H9 (cell line): ENCODE measurements around the gene NEDD4. TPM values are rescaled to one million over a fixed set of nuclear protein-coding genes. Genes with fewer than 3 reads are reported as not detected.

Experiments
- DNase-seq: peaks from one replicate; pipeline ENCODE4 v3.0.0-alpha.2; 2017
- H2AFZ ChIP-seq: one replicate; pipeline ENCODE4 v1.6.1; 2013; ENCODE audit warnings: mild to moderate bottlenecking, low read length, control low read depth, moderate library complexity
- H2AK5ac ChIP-seq: 2 replicates; pipeline ENCODE4 v1.6.1; 2013; ENCODE audit warnings: low read length, control low read depth, mixed read lengths; ENCODE audit not compliant: insufficient read length
- H2BK120ac ChIP-seq: one replicate; pipeline ENCODE4 v1.6.1; 2013; ENCODE audit warnings: low read depth, mild to moderate bottlenecking, low read length, control low read depth, inconsistent platforms; ENCODE audit not compliant: poor library complexity, severe bottlenecking
- H2BK12ac ChIP-seq: 2 replicates; pipeline ENCODE4 v1.6.1; 2013; ENCODE audit warnings: low read length, control low read depth, mixed read lengths, low read depth; ENCODE audit not compliant: insufficient read length
- H2BK15ac ChIP-seq: 2 replicates; pipeline ENCODE4 v1.6.1; 2013; ENCODE audit warnings: low read depth, low read length, control low read depth
- H2BK20ac ChIP-seq: one replicate; pipeline ENCODE4 v1.6.1; 2013; ENCODE audit warnings: low read depth, mild to moderate bottlenecking, low read length, control low read depth, inconsistent platforms; ENCODE audit not compliant: poor library complexity, severe bottlenecking
- H2BK5ac ChIP-seq: 2 replicates; pipeline ENCODE4 v1.6.1; 2013; ENCODE audit warnings: low read length, control low read depth, mixed read lengths; ENCODE audit not compliant: insufficient read length
- H3K14ac ChIP-seq: 2 replicates; pipeline ENCODE4 v1.6.1; 2013; ENCODE audit warnings: low read length, control low read depth; ENCODE audit not compliant: insufficient read depth
- H3K18ac ChIP-seq: 2 replicates; pipeline ENCODE4 v1.6.1; 2013; ENCODE audit warnings: low read depth, mild to moderate bottlenecking, mixed read lengths, low read length, control low read depth; ENCODE audit not compliant: insufficient read length
- H3K23ac ChIP-seq: 2 replicates; pipeline ENCODE4 v1.6.1; 2013; ENCODE audit warnings: low read length, control low read depth, mixed read lengths, low read depth; ENCODE audit not compliant: insufficient read length
- H3K23me2 ChIP-seq: 2 replicates; pipeline ENCODE4 v1.6.1; 2013; ENCODE audit warnings: low read depth, mild to moderate bottlenecking, mixed read lengths, low read length, control low read depth; ENCODE audit not compliant: insufficient read length, poor library complexity, severe bottlenecking
- H3K27ac ChIP-seq: 2 replicates; pipeline ENCODE4 v1.5.1; 2013; ENCODE audit warnings: low read length, control low read depth, mixed read lengths, low read depth; ENCODE audit not compliant: insufficient read length
- H3K27me3 ChIP-seq: 2 replicates; pipeline ENCODE4 v1.6.1; 2013; ENCODE audit warnings: low read length, control low read depth, inconsistent platforms; ENCODE audit not compliant: insufficient read depth
- H3K4ac ChIP-seq: 2 replicates; pipeline ENCODE4 v1.6.1; 2013; ENCODE audit warnings: low read depth, mild to moderate bottlenecking, control low read depth, inconsistent platforms, low read length, moderate library complexity
- H3K4me1 ChIP-seq: 2 replicates; pipeline ENCODE4 v1.6.1; 2013; ENCODE audit warnings: low read length, control low read depth, inconsistent platforms; ENCODE audit not compliant: insufficient read depth
- H3K4me2 ChIP-seq: 2 replicates; pipeline ENCODE4 v1.6.1; 2013; ENCODE audit warnings: low read length, control low read depth, mixed read lengths; ENCODE audit not compliant: insufficient read length, insufficient read depth
- H3K56ac ChIP-seq: 2 replicates; pipeline ENCODE4 v1.6.1; 2013; ENCODE audit warnings: low read depth, mild to moderate bottlenecking, mixed read lengths, low read length, control low read depth; ENCODE audit not compliant: insufficient read length
- H3K79me1 ChIP-seq: 2 replicates; pipeline ENCODE4 v1.6.1; 2013; ENCODE audit warnings: low read depth, mild to moderate bottlenecking, moderate library complexity, low read length, control low read depth, inconsistent platforms; ENCODE audit not compliant: insufficient read depth, poor library complexity, severe bottlenecking
- H3K79me2 ChIP-seq: 2 replicates; pipeline ENCODE4 v1.6.1; 2013; ENCODE audit warnings: low read length, control low read depth, inconsistent platforms; ENCODE audit not compliant: insufficient read depth
- H3K9ac ChIP-seq: 2 replicates; pipeline ENCODE4 v1.6.1; 2013; ENCODE audit warnings: low read length, control low read depth, mixed read lengths; ENCODE audit not compliant: insufficient read length; ENCODE audit errors: extremely low read depth
- H3K9me3 ChIP-seq: one replicate; pipeline ENCODE4 v1.6.1; 2013; ENCODE audit warnings: low read depth, low read length, inconsistent platforms; ENCODE audit not compliant: control insufficient read depth
- H3T11ph ChIP-seq: one replicate; pipeline ENCODE4 v1.6.1; 2013; ENCODE audit warnings: mild to moderate bottlenecking, low read length, control low read depth, inconsistent platforms
- H4K20me1 ChIP-seq: one replicate; pipeline ENCODE4 v1.6.1; 2013; ENCODE audit not compliant: control insufficient read depth, insufficient read length, insufficient read depth
- H4K5ac ChIP-seq: 2 replicates; pipeline ENCODE4 v1.6.1; 2013; ENCODE audit warnings: low read depth, mild to moderate bottlenecking, mixed read lengths, low read length, control low read depth; ENCODE audit not compliant: insufficient read length
- H4K8ac ChIP-seq: replicated peaks from 2 replicates; pipeline ENCODE4 v1.6.1; 2013; ENCODE audit warnings: low read length, control low read depth, mixed read lengths, low read depth; ENCODE audit not compliant: insufficient read length
- H4K91ac ChIP-seq: 2 replicates; pipeline ENCODE4 v1.6.1; 2013; ENCODE audit warnings: low read depth, mild to moderate bottlenecking, moderate library complexity, mixed read lengths, low read length, control low read depth; ENCODE audit not compliant: insufficient read length
- H3K27ac Mint-ChIP-seq, 3 experiments: 2 replicates in 2 of 3; 3 replicates in 1 of 3; pipeline ENCODE4 v1.8.0; 2020 to 2021; ENCODE audit warnings: mixed read lengths in 3 of 3, mild to moderate bottlenecking in 1 of 3, moderate library complexity in 1 of 3
- H3K27me3 Mint-ChIP-seq: 2 replicates; pipeline ENCODE4 v1.8.0; 2021; ENCODE audit warnings: low read depth, mild to moderate bottlenecking, moderate library complexity, mixed read lengths
- H3K36me3 Mint-ChIP-seq, 3 experiments: 2 replicates in 2 of 3; 3 replicates in 1 of 3; pipeline ENCODE4 v1.8.0; 2020 to 2021; ENCODE audit warnings: low read depth in 3 of 3, mixed read lengths in 3 of 3; ENCODE audit not compliant: insufficient read depth in 1 of 3
- H3K4me1 Mint-ChIP-seq, 2 experiments: 2 replicates each; pipeline ENCODE4 v1.8.0; 2020; ENCODE audit warnings: mixed read lengths in 2 of 2
- H3K4me3 Mint-ChIP-seq, 2 experiments: 2 replicates in 1 of 2; 3 replicates in 1 of 2; pipeline ENCODE4 v1.8.0; 2020 to 2021; ENCODE audit warnings: mild to moderate bottlenecking in 2 of 2, mixed read lengths in 2 of 2, moderate library complexity in 1 of 2
- H3K9me3 Mint-ChIP-seq, 2 experiments: 2 replicates in 1 of 2; 3 replicates in 1 of 2; pipeline ENCODE4 v1.8.0; 2020; ENCODE audit warnings: mild to moderate bottlenecking in 2 of 2, mixed read lengths in 2 of 2, moderate library complexity in 1 of 2
- total RNA-seq: library from RNA; stranded (reverse); gene quantifications from 2 replicates; pipeline ENCODE4 v1.2.1, GENCODE V29; 2021
- TF ChIP-seq, protein P1 (sequence below): fragments of 200-600 bp; sonication (generic); conservative IDR thresholded peaks from 3 replicates; pipeline ENCODE4 v1.8.0; 2021; ENCODE audit warnings: antibody characterized with exemption, mild to moderate bottlenecking

The NEDD4 gene
- total RNA-seq, 1 experiment from 2014 or later, result 9.6 TPM

DNA sequence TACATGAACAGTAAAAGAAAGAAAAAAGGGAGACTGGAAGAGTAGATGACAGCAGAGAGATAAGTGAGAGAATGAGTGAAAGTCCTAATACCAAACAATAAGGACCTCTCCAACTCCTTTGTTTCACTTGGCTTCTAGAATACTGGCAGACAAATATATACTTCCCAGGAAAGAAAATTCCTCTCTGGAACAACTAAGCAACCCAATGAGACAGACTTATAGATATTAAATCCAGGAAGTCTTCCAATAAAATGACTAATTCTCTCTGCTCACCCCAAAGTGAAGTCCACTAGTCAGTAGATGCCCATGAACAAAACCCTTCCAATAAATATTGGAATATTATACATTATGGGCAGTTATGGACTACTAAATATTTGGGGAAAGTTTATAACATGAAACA, 114.2 kb downstream of the NEDD4 start:
- Histone ChIP-seq H4K91ac (no peak overlapping the region), H2BK12ac (no peak overlapping the region), H3K79me2 (no peaks in the 10 kb centered on the region), H3K23me2 (no peaks in the 10 kb centered on the region), H3K27me3 (no peaks in the 10 kb centered on the region), H3K79me1 (no peaks in the 10 kb centered on the region), H2BK5ac (no peak overlapping the region), H3K4me2 (no peak overlapping the region), H4K5ac (no peak overlapping the region), H2BK120ac (no peak overlapping the region), H3K27ac (no peak overlapping the region), H4K20me1 (no peaks in the 10 kb centered on the region), H3K9me3 (no peaks in the 10 kb centered on the region), H3K56ac (no peak overlapping the region), H2AK5ac (no peak overlapping the region), H4K8ac (no peak overlapping the region), H2AFZ (no peak overlapping the region), H2BK20ac (no peak overlapping the region), H2BK15ac (no peak overlapping the region), H3K14ac (no peak overlapping the region), H3K4ac (no peak overlapping the region), H3K4me1 (no peaks in the 10 kb centered on the region), H3T11ph (no peak overlapping the region), H3K9ac (no peak overlapping the region), H3K23ac (no peak overlapping the region), H3K18ac (no peak overlapping the region)
- H3K9me3 Mint-ChIP-seq, result peaks cover 0 to 3% of the 10 kb centered on the region in 2 experiments; a peak in 2 of 5 replicates
- H3K4me3 Mint-ChIP-seq, result no peak overlapping the region
- no peak for DNase-seq
- H3K27me3 Mint-ChIP-seq, result no peaks in the 10 kb centered on the region
- no peak overlapping the region for H3K27ac Mint-ChIP-seq
- H3K36me3 Mint-ChIP-seq, result no peaks in the 10 kb centered on the region
- TF ChIP-seq, protein P1, sequence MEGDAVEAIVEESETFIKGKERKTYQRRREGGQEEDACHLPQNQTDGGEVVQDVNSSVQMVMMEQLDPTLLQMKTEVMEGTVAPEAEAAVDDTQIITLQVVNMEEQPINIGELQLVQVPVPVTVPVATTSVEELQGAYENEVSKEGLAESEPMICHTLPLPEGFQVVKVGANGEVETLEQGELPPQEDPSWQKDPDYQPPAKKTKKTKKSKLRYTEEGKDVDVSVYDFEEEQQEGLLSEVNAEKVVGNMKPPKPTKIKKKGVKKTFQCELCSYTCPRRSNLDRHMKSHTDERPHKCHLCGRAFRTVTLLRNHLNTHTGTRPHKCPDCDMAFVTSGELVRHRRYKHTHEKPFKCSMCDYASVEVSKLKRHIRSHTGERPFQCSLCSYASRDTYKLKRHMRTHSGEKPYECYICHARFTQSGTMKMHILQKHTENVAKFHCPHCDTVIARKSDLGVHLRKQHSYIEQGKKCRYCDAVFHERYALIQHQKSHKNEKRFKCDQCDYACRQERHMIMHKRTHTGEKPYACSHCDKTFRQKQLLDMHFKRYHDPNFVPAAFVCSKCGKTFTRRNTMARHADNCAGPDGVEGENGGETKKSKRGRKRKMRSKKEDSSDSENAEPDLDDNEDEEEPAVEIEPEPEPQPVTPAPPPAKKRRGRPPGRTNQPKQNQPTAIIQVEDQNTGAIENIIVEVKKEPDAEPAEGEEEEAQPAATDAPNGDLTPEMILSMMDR, result no peak
- no peaks in the 10 kb centered on the region for H3K4me1 Mint-ChIP-seq
